KMS-11 (cell line): ENCODE data around the gene EPG5.

Experiments used
- H2AFZ ChIP-seq: fragments of 200-600 bp; sonication (generic); 2 replicates; pipeline ENCODE4 v1.6.1; 2016; ENCODE audit warnings: antibody characterized with exemption, mixed run types, low read depth
- H3K27ac ChIP-seq: fragments of 200-600 bp; sonication (generic); 2 replicates; pipeline ENCODE4 v1.6.1; 2016; ENCODE audit warnings: mild to moderate bottlenecking, mixed run types
- H3K27me3 ChIP-seq: fragments of 200-600 bp; sonication (generic); 2 replicates; pipeline ENCODE4 v1.6.1; 2017; ENCODE audit warnings: mild to moderate bottlenecking, low read depth, mixed run types, moderate library complexity; ENCODE audit not compliant: insufficient read depth
- H3K36me3 ChIP-seq: fragments of 200-600 bp; sonication (generic); 2 replicates; pipeline ENCODE4 v1.6.1; 2017; ENCODE audit warnings: mild to moderate bottlenecking, mixed run types; ENCODE audit not compliant: insufficient read depth
- H3K4me1 ChIP-seq: fragments of 200-600 bp; sonication (generic); 2 replicates; pipeline ENCODE4 v1.6.1; 2016; ENCODE audit warnings: mild to moderate bottlenecking, low read depth, mixed run types; ENCODE audit not compliant: poor library complexity, severe bottlenecking
- H3K4me2 ChIP-seq: fragments of 200-600 bp; sonication (generic); 2 replicates; pipeline ENCODE4 v1.7.0; 2016; ENCODE audit warnings: mild to moderate bottlenecking, mixed run types
- H3K4me3 ChIP-seq: fragments of 200-600 bp; sonication (generic); IDR thresholded peaks from 2 replicates; pipeline ENCODE4 v1.6.1; 2017; ENCODE audit warnings: low read depth, low read length, mixed read lengths; ENCODE audit not compliant: insufficient read depth
- H3K79me2 ChIP-seq: fragments of 200-600 bp; sonication (generic); 2 replicates; pipeline ENCODE4 v1.6.1; 2016; ENCODE audit warnings: low read depth, mixed run types; ENCODE audit not compliant: insufficient read depth
- H3K9ac ChIP-seq: fragments of 200-600 bp; sonication (generic); 2 replicates; pipeline ENCODE4 v1.6.1; 2016; ENCODE audit warnings: mild to moderate bottlenecking, mixed run types
- H4K20me1 ChIP-seq: fragments of 200-600 bp; sonication (generic); 2 replicates; pipeline ENCODE4 v1.6.1; 2016; ENCODE audit warnings: mild to moderate bottlenecking, mixed run types; ENCODE audit not compliant: insufficient read depth
- TF ChIP-seq, protein P1 (sequence below): fragments of 200-600 bp; sonication (generic); conservative IDR thresholded peaks from 2 replicates; pipeline ENCODE4 v1.6.1; 2017; ENCODE audit warnings: low read depth, mild to moderate bottlenecking, antibody characterized with exemption, low read length, moderate library complexity, mixed read lengths

EPG5 gene

DNA sequence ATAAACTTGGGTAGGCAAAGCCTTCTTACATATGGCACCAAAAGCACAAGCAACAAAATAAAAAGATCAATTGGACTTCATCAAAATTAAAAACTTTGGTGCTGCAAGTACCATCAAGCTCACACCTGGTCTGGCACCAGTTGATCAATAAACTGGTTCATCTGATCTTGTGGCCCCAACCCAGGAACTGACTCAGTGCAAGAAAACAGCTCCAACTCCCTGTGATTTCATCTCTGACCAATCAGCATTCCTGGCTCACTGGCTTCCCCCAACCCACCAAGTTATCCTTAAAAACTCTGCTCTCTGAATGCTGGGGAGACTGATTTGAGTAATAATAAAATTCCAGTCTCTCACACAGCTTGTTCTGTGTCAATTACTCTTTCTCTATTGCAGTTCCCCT lies 8.4 kb downstream of the EPG5 start:
- no peak overlapping the region for H3K9ac ChIP-seq
- H3K27ac ChIP-seq, result no peak overlapping the region
- H3K4me1 ChIP-seq, result peaks cover 40% of the 10 kb centered on the region
- no peak overlapping the region for H2AFZ ChIP-seq
- peaks cover 6% of the 10 kb centered on the region; the same call in 1 of the 2 replicates for H3K36me3 ChIP-seq
- H4K20me1 ChIP-seq, result no peaks in the 10 kb centered on the region
- no peaks in the 10 kb centered on the region for H3K27me3 ChIP-seq
- H3K4me2 ChIP-seq, result no peak overlapping the region
- TF ChIP-seq, protein P1, sequence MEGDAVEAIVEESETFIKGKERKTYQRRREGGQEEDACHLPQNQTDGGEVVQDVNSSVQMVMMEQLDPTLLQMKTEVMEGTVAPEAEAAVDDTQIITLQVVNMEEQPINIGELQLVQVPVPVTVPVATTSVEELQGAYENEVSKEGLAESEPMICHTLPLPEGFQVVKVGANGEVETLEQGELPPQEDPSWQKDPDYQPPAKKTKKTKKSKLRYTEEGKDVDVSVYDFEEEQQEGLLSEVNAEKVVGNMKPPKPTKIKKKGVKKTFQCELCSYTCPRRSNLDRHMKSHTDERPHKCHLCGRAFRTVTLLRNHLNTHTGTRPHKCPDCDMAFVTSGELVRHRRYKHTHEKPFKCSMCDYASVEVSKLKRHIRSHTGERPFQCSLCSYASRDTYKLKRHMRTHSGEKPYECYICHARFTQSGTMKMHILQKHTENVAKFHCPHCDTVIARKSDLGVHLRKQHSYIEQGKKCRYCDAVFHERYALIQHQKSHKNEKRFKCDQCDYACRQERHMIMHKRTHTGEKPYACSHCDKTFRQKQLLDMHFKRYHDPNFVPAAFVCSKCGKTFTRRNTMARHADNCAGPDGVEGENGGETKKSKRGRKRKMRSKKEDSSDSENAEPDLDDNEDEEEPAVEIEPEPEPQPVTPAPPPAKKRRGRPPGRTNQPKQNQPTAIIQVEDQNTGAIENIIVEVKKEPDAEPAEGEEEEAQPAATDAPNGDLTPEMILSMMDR, result no peak
- H3K4me3 ChIP-seq, result no peak overlapping the region
- H3K79me2 ChIP-seq, result peaks cover 49% of the 10 kb centered on the region

DNA sequence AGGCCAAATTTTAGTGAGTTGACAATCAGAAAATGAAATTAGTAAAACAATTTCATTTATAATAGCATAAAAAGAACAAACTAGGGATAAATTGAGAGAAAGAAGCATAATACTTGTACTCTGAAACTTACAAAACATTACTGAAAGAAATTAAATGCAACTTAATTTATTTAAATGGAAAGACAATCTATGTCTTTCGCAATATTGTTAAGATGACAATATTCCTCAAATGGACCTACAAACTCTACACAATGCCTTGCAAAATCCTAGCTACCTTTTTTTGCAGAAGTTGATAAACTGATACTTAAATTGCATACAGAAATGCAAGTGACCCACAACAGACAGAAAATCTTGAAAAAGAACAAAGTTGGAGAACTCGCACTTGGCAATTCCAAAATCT lies 9.1 kb downstream of the EPG5 start:
- no peaks in the 10 kb centered on the region for H4K20me1 ChIP-seq
- peaks cover 6% of the 10 kb centered on the region; the same call in 1 of the 2 replicates for H3K36me3 ChIP-seq
- H3K4me3 ChIP-seq, result no peak overlapping the region
- no peak overlapping the region for H3K4me2 ChIP-seq
- no peak overlapping the region for H3K9ac ChIP-seq
- peaks cover 33% of the 10 kb centered on the region for H3K4me1 ChIP-seq
- no peaks in the 10 kb centered on the region for H3K27me3 ChIP-seq
- H3K27ac ChIP-seq, result no peak overlapping the region
- H2AFZ ChIP-seq, result no peak overlapping the region
- TF ChIP-seq, protein P1, result no peak
- peaks cover 42% of the 10 kb centered on the region; the same call in 1 of the 2 replicates for H3K79me2 ChIP-seq

DNA sequence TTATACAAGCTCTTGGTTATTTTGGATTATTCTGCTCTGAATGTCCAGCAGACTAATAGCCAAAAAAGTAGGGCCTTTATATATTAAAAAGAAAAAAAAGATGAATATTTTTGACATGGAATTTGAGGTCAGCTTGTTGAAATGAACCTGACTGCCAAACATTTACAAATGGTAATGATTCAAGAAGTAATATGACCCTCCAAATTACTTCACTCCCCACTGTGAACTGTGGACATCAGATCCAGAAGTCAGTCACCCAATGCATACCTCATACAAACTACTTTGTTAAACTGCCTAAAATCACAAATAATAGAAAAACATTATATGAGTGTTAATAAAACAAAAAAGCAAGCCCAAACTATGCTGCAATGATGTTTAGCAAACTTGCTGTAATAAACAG lies 10.0 kb downstream of the EPG5 start:
- no peak overlapping the region for H3K27ac ChIP-seq
- no peak overlapping the region for H3K4me3 ChIP-seq
- H3K4me1 ChIP-seq, result peaks cover 24% of the 10 kb centered on the region
- TF ChIP-seq, protein P1, result no peak
- H3K79me2 ChIP-seq, result peaks cover 41% of the 10 kb centered on the region; the same call in 1 of the 2 replicates
- H3K4me2 ChIP-seq, result no peak overlapping the region
- H3K36me3 ChIP-seq, result peaks cover 6% of the 10 kb centered on the region; the same call in 1 of the 2 replicates
- no peaks in the 10 kb centered on the region for H3K27me3 ChIP-seq
- H3K9ac ChIP-seq, result no peak overlapping the region
- no peak overlapping the region for H2AFZ ChIP-seq
- no peaks in the 10 kb centered on the region for H4K20me1 ChIP-seq

DNA sequence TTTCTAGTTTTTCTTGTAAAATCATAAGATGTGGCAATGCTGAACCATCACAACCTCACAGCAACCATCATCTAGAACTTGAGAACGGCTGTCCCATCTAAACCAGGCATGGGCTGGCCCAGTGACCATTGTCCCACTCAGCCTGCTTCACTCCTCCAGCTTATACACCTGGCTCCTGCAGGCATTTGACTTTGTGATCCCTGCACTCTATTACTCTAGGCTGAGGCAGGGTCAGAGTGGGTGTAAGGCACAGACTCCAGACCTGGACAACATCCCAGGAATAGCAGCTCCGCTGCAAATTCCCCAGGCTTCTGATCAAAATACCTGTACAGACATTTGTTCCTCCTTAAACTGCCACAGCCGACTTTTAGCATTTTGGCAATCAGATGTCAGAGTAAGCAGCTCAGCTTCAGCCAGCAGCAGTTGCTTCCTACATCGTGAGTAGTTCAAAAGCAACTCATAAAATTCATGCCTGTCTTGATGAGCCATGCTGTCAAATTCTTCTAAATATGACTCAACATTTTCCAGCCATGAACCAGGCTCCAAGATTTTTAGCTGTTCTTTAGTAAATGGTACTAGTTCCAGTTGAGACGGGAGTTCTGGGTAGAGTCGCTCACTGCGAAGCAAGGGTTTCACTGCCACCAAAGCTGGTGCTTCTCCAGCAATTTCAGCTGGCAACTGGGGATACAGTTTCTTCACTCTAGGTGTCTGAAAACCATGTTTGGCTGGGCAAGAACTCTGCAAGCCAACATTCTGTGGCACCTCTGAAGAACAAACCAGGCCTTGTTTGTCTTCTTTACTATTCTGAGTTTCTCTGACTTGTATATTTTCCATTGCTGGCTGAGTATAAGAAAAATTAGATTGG lies 12.8 kb downstream of the EPG5 start:
- H3K4me1 ChIP-seq, result no peaks in the 10 kb centered on the region
- H4K20me1 ChIP-seq, result no peaks in the 10 kb centered on the region
- no peak overlapping the region for H2AFZ ChIP-seq
- no peaks in the 10 kb centered on the region for H3K27me3 ChIP-seq
- peaks cover 6% of the 10 kb centered on the region; the same call in 1 of the 2 replicates for H3K36me3 ChIP-seq
- H3K4me3 ChIP-seq, result no peak overlapping the region
- H3K27ac ChIP-seq, result no peak overlapping the region
- H3K4me2 ChIP-seq, result no peak overlapping the region
- TF ChIP-seq, protein P1, result no peak
- no peak overlapping the region for H3K9ac ChIP-seq
- H3K79me2 ChIP-seq, result peaks cover 18% of the 10 kb centered on the region; the same call in 1 of the 2 replicates
